ENCODE data around the gene DYNLT1.

Gene DYNLT1

GRCh38 chr6:158604048-158604406 lies 40.5 kb downstream of the DYNLT1 start:
- peak overlapping the region; percentile 12 for H3K27ac Mint-ChIP-seq
- no peaks in the 10 kb centered on the region for H3K27me3 Mint-ChIP-seq (ENCODE audit: low read depth, poor library complexity)
- no peaks in the 10 kb centered on the region for H3K4me1 Mint-ChIP-seq
- H3K36me3 Mint-ChIP-seq (ENCODE audit: low read depth) = peaks cover 42% of the 10 kb centered on the region
- DNase-seq = no peak
- TF ChIP-seq CTCF (IDR thresholded peaks at IDR 0.05) = no peak
- H3K9me3 Mint-ChIP-seq = no peaks in the 10 kb centered on the region
- H3K4me3 Mint-ChIP-seq = no peak overlapping the region

GRCh38 chr6:158603261-158604047 lies 41.1 kb downstream of the DYNLT1 start:
- Mint-ChIP-seq H3K4me1 (no peaks in the 10 kb centered on the region), H3K36me3 (ENCODE audit: low read depth) (peaks cover 42% of the 10 kb centered on the region), H3K27ac (peak overlapping the region; percentile 12), H3K27me3 (ENCODE audit: low read depth, poor library complexity) (no peaks in the 10 kb centered on the region), H3K9me3 (no peaks in the 10 kb centered on the region), H3K4me3 (no peak overlapping the region)
- DNase-seq = no peak
- no peak for TF ChIP-seq CTCF (IDR thresholded peaks at IDR 0.05)

- Mint-ChIP-seq H3K27ac (no peak overlapping the region), H3K4me1 (peaks cover 8% of the 10 kb centered on the region), H3K9me3 (no peaks in the 10 kb centered on the region), H3K4me3 (no peak overlapping the region), H3K36me3 (ENCODE audit: low read depth) (peaks cover 62% of the 10 kb centered on the region), H3K27me3 (ENCODE audit: low read depth, poor library complexity) (no peaks in the 10 kb centered on the region)
- no peak for DNase-seq
- no peak for TF ChIP-seq CTCF (IDR thresholded peaks at IDR 0.05)
Measured at GRCh38 chr6:158599635-158600034, 44.9 kb downstream of the DYNLT1 start.

- DNase-seq = no peak
- Mint-ChIP-seq H3K4me3 (no peak overlapping the region), H3K9me3 (no peaks in the 10 kb centered on the region), H3K27ac (peak overlapping the region; percentile 94), H3K27me3 (ENCODE audit: low read depth, poor library complexity) (no peaks in the 10 kb centered on the region), H3K4me1 (peaks cover 8% of the 10 kb centered on the region), H3K36me3 (ENCODE audit: low read depth) (peaks cover 71% of the 10 kb centered on the region)
- TF ChIP-seq CTCF (IDR thresholded peaks at IDR 0.05) = no peak
Measured at GRCh38 chr6:158597565-158597964, 47.0 kb downstream of the DYNLT1 start.

GRCh38 chr6:158596861-158597260 lies 47.7 kb downstream of the DYNLT1 start:
- Mint-ChIP-seq H3K4me1 (peaks cover 8% of the 10 kb centered on the region), H3K9me3 (no peaks in the 10 kb centered on the region), H3K27me3 (ENCODE audit: low read depth, poor library complexity) (no peaks in the 10 kb centered on the region), H3K27ac (peak overlapping the region; percentile 87), H3K4me3 (no peak overlapping the region), H3K36me3 (ENCODE audit: low read depth) (peaks cover 66% of the 10 kb centered on the region)
- no peak for TF ChIP-seq CTCF (IDR thresholded peaks at IDR 0.05)
- no peak for DNase-seq

- Mint-ChIP-seq H3K27me3 (ENCODE audit: low read depth, poor library complexity) (no peaks in the 10 kb centered on the region), H3K27ac (no peak overlapping the region), H3K4me3 (no peak overlapping the region), H3K4me1 (peaks cover 8% of the 10 kb centered on the region), H3K9me3 (no peaks in the 10 kb centered on the region), H3K36me3 (ENCODE audit: low read depth) (peaks cover 74% of the 10 kb centered on the region)
- no peak for DNase-seq
- peak; percentile 13 for TF ChIP-seq CTCF (IDR thresholded peaks at IDR 0.05)
Measured at GRCh38 chr6:158595223-158595622, 49.3 kb downstream of the DYNLT1 start.

All from nephron progenitor cell (in vitro differentiated cells).